ENCODE data around the gene CTSA.

CTSA gene

DNA sequence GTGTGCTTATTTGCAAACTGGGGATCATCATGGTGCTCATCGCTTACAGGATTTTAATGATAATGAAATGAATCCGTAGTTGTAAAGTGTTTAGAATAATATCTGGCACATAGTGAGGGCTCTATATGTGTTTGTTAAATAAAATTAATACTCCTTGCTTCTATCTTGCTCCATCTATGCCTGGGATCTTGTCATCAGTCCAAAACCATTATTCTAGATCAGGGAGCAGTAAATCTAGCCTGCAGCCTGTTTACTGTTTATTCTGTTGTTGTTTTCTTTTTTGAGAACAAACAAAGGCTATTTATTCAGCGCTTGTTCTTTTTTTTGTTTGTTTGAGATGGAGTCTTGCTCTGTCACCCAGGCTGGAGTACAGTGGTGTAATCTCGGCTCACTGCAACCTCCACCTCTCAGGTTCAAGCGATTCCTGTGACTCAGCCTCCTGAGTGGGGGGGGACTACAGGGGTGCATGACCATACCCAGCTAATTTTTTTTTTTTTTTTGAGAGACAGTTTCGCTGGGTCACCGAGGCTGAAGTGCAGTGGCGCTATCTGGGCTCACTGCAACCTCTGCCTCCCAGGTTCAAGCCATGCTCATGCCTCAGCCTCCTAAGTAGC lies 42.1 kb upstream of the CTSA start:
- Histone ChIP-seq H3F3A (ENCODE audit: control insufficient read depth, insufficient read depth) (no peaks in the 10 kb centered on the region), H4K20me1 (ENCODE audit: control insufficient read depth, insufficient read depth, low read depth, low read length) (no peaks in the 10 kb centered on the region; the same call in 1 of the 2 replicates), H3K79me2 (ENCODE audit: control insufficient read depth, low read length) (no peaks in the 10 kb centered on the region), H3K27ac (ENCODE audit: low read depth, low read length) (no peak overlapping the region), H3K4me3 (ENCODE audit: low read length) (no peak overlapping the region), H3K4me2 (ENCODE audit: low read length) (no peak overlapping the region), H3K4me1 (ENCODE audit: control insufficient read depth, low read length) (no peaks in the 10 kb centered on the region), H3K9me2 (replicated peaks; ENCODE audit: control insufficient read depth, low read length) (no peaks in the 10 kb centered on the region), H3K9me3 (ENCODE audit: control insufficient read depth, insufficient read depth, low read length) (no peaks in the 10 kb centered on the region), H3K36me3 (ENCODE audit: control insufficient read depth, low read length) (peaks cover 6% of the 10 kb centered on the region), H3K27me3 (ENCODE audit: control insufficient read depth, low read length) (no peaks in the 10 kb centered on the region)
- TF ChIP-seq, protein P1, sequence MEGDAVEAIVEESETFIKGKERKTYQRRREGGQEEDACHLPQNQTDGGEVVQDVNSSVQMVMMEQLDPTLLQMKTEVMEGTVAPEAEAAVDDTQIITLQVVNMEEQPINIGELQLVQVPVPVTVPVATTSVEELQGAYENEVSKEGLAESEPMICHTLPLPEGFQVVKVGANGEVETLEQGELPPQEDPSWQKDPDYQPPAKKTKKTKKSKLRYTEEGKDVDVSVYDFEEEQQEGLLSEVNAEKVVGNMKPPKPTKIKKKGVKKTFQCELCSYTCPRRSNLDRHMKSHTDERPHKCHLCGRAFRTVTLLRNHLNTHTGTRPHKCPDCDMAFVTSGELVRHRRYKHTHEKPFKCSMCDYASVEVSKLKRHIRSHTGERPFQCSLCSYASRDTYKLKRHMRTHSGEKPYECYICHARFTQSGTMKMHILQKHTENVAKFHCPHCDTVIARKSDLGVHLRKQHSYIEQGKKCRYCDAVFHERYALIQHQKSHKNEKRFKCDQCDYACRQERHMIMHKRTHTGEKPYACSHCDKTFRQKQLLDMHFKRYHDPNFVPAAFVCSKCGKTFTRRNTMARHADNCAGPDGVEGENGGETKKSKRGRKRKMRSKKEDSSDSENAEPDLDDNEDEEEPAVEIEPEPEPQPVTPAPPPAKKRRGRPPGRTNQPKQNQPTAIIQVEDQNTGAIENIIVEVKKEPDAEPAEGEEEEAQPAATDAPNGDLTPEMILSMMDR (IDR thresholded peaks at IDR 0.05; ENCODE audit: low read depth, low read length, poor library complexity, severe bottlenecking), result no peak
- no peak for TF ChIP-seq EZH2phosphoT487 (IDR thresholded peaks at IDR 0.05; ENCODE audit: borderline replicate concordance, low read length)

DNA sequence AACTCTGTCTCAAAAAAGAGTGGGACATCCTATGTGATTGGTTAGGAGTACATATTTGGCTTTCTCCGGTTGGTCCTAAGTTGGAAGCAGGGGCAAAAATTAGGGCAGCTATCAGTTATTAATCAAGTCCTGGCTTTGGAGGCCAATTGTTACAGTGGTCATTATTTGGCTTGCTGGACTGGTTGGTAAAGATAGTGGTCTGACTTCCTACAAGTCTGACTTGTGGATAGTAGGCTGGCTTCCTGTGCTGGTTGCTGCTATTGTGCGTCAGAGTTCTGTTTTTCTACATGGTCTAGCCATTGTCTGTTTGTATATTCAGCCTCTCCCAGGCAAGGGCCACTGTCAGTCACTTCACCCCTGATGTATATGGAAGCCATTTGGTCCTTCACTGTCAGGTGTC lies 40.9 kb upstream of the CTSA start:
- Histone ChIP-seq H3K79me2 (ENCODE audit: control insufficient read depth, low read length) (peaks cover 7% of the 10 kb centered on the region), H4K20me1 (ENCODE audit: control insufficient read depth, insufficient read depth, low read depth, low read length) (no peaks in the 10 kb centered on the region; the same call in 1 of the 2 replicates), H3K9me2 (replicated peaks; ENCODE audit: control insufficient read depth, low read length) (no peaks in the 10 kb centered on the region), H3K9me3 (ENCODE audit: control insufficient read depth, insufficient read depth, low read length) (no peaks in the 10 kb centered on the region), H3K4me1 (ENCODE audit: control insufficient read depth, low read length) (0 out of 2 replicates have a peak, but pooled peaks cover 3% of the 10 kb centered on the region), H3K4me3 (ENCODE audit: low read length) (no peak overlapping the region), H3K27me3 (ENCODE audit: control insufficient read depth, low read length) (no peaks in the 10 kb centered on the region), H3K4me2 (ENCODE audit: low read length) (no peak overlapping the region), H3K36me3 (ENCODE audit: control insufficient read depth, low read length) (0 out of 2 replicates have a peak, but pooled peaks cover 6% of the 10 kb centered on the region), H3K27ac (ENCODE audit: low read depth, low read length) (no peak overlapping the region), H3F3A (ENCODE audit: control insufficient read depth, insufficient read depth) (no peaks in the 10 kb centered on the region)
- TF ChIP-seq, protein P1 (IDR thresholded peaks at IDR 0.05; ENCODE audit: low read depth, low read length, poor library complexity, severe bottlenecking), result no peak
- no peak for TF ChIP-seq EZH2phosphoT487 (IDR thresholded peaks at IDR 0.05; ENCODE audit: borderline replicate concordance, low read length)

DNA sequence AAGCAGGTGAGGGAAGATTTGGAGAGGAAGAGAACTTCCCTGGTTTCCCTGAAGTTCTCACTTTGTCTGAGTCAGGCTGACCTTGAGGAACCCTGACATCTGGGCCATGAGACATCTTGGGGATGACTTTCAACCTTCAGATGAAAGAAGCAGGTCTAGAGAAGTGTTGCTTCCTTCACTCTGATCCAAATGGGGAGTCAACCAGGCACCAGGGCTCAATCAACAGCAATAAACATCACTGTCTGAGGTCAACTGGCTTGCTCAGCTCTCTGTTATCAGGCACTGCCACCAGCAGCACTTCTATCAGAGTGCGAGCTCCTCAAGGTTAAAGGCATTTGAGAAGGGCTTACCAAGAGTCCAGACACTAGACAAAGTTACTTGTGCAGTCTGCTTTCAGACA lies 40.2 kb upstream of the CTSA start:
- TF ChIP-seq EZH2phosphoT487 (IDR thresholded peaks at IDR 0.05; ENCODE audit: borderline replicate concordance, low read length), result no peak
- no peak overlapping the region for H3K4me2 ChIP-seq (ENCODE audit: low read length)

DNA sequence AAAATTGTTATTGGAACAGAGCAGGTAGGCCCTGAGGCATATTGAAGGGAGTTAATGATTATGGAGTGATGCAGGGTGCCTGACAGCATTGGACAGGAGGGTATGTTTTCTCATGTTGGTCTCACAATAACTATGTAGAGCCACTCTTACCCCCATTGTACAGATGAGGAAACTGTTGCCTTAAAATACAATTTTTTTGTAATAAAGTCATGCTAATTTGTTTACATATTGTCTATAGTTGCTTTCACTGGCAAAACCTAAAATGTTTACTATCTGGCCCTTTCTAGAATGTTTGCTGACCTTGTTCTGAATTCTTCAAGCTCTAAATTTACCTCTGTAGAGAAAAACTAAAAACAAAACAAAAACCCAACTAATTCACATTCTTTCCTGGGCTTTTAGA lies 39.6 kb upstream of the CTSA start:
- TF ChIP-seq EZH2phosphoT487 (IDR thresholded peaks at IDR 0.05; ENCODE audit: borderline replicate concordance, low read length), result no peak
- TF ChIP-seq, protein P1 (IDR thresholded peaks at IDR 0.05; ENCODE audit: low read depth, low read length, poor library complexity, severe bottlenecking), result no peak
- Histone ChIP-seq H3K9me2 (replicated peaks; ENCODE audit: control insufficient read depth, low read length) (no peaks in the 10 kb centered on the region), H3K9me3 (ENCODE audit: control insufficient read depth, insufficient read depth, low read length) (no peaks in the 10 kb centered on the region), H3K4me1 (ENCODE audit: control insufficient read depth, low read length) (peaks cover 12% of the 10 kb centered on the region), H3K79me2 (ENCODE audit: control insufficient read depth, low read length) (peaks cover 17% of the 10 kb centered on the region), H3K36me3 (ENCODE audit: control insufficient read depth, low read length) (0 out of 2 replicates have a peak, but pooled peaks cover 6% of the 10 kb centered on the region), H4K20me1 (ENCODE audit: control insufficient read depth, insufficient read depth, low read depth, low read length) (no peaks in the 10 kb centered on the region; the same call in 1 of the 2 replicates), H3K27me3 (ENCODE audit: control insufficient read depth, low read length) (no peaks in the 10 kb centered on the region), H3K4me2 (ENCODE audit: low read length) (no peak overlapping the region), H3K27ac (ENCODE audit: low read depth, low read length) (no peak overlapping the region), H3F3A (ENCODE audit: control insufficient read depth, insufficient read depth) (no peaks in the 10 kb centered on the region), H3K4me3 (ENCODE audit: low read length) (no peak overlapping the region)

More for the DNA sequence above, 40.2 kb upstream of the CTSA start:
- Histone ChIP-seq H3K79me2 (ENCODE audit: control insufficient read depth, low read length) (peaks cover 12% of the 10 kb centered on the region), H3K4me3 (ENCODE audit: low read length) (no peak overlapping the region), H3K27ac (ENCODE audit: low read depth, low read length) (no peak overlapping the region), H4K20me1 (ENCODE audit: control insufficient read depth, insufficient read depth, low read depth, low read length) (no peaks in the 10 kb centered on the region; the same call in 1 of the 2 replicates), H3K9me2 (replicated peaks; ENCODE audit: control insufficient read depth, low read length) (no peaks in the 10 kb centered on the region), H3K4me1 (ENCODE audit: control insufficient read depth, low read length) (peaks cover 6% of the 10 kb centered on the region), H3F3A (ENCODE audit: control insufficient read depth, insufficient read depth) (no peaks in the 10 kb centered on the region), H3K9me3 (ENCODE audit: control insufficient read depth, insufficient read depth, low read length) (no peaks in the 10 kb centered on the region), H3K36me3 (ENCODE audit: control insufficient read depth, low read length) (0 out of 2 replicates have a peak, but pooled peaks cover 6% of the 10 kb centered on the region), H3K27me3 (ENCODE audit: control insufficient read depth, low read length) (no peaks in the 10 kb centered on the region)
